Fibroblast of villous mesenchyme (primary cell): ENCODE measurements around the gene PCDHB5. TPM values are rescaled to one million over a fixed set of nuclear protein-coding genes. Genes with fewer than 3 reads are reported as not detected.
"Not testable (repeated sequence)": the region's sequence is repeated elsewhere in the genome, so short reads cannot be mapped to it uniquely, and the experiment has no call there.

ENCODE experiments used
- DNase-seq: peaks from one replicate; pipeline ENCODE4 v3.0.0-alpha.2; 2010; ENCODE audit warnings: low read depth
- H3K4me3 ChIP-seq: 2 replicates; pipeline ENCODE4 v1.5.1; 2011; ENCODE audit warnings: low read depth, mild to moderate bottlenecking, low read length
- CTCF ChIP-seq: IDR thresholded peaks from 2 replicates; pipeline ENCODE4 v1.5.1; 2012; ENCODE audit warnings: low read depth, mild to moderate bottlenecking, low read length; ENCODE audit not compliant: insufficient read depth
- total RNA-seq: library from RNA; depleted of rRNA; stranded (reverse); fragments of >200 nt; gene quantifications from 2 replicates; pipeline ENCODE4 v1.2.3, GENCODE V29; 2012

The PCDHB5 gene
- total RNA-seq, 1 donor, result under 0.01 TPM

GRCh38 chr5:141149812-141150211, 14.8 kb downstream of the PCDHB5 start, which contains the start of gene PCDHB6:
Gene PCDHB6, plus strand, starts transcription at chr5:141150057. Its CDS starts 201 bp downstream, at chr5:141150258.
- TF ChIP-seq CTCF, result peak; percentile 21
- peak; percentile 7 for DNase-seq
- H3K4me3 ChIP-seq, result no peak within 1 kb of the TSS

- no peak overlapping the region for H3K4me3 ChIP-seq
- TF ChIP-seq CTCF, result no peak
- no peak for DNase-seq
These were observed 15.4 kb downstream of the PCDHB5 start for GRCh38 chr5:141150224-141150992.

- no peak overlapping the region for H3K4me3 ChIP-seq
- DNase-seq, result no peak
- TF ChIP-seq CTCF, result no peak
These were observed 16.0 kb downstream of the PCDHB5 start for GRCh38 chr5:141150993-141151325.

- DNase-seq, H3K4me3 ChIP-seq: not testable (repeated sequence)
These were observed 16.6 kb downstream of the PCDHB5 start for GRCh38 chr5:141151632-141152031.

GRCh38 chr5:141152096-141152495, 17.1 kb downstream of the PCDHB5 start:
- not testable (repeated sequence) for DNase-seq, H3K4me3 ChIP-seq

GRCh38 chr5:141155540-141156374, 20.8 kb downstream of the PCDHB5 start:
- TF ChIP-seq CTCF, result no peak

GRCh38 chr5:141157356-141157755, 22.4 kb downstream of the PCDHB5 start:
- not testable (repeated sequence) for H3K4me3 ChIP-seq, DNase-seq

More at GRCh38 chr5:141155540-141156374, 20.8 kb downstream of the PCDHB5 start:
- H3K4me3 ChIP-seq, result no peak overlapping the region
- no peak for DNase-seq

GRCh38 chr5:141157901-141158300, 22.9 kb downstream of the PCDHB5 start:
- not testable (repeated sequence) for DNase-seq, H3K4me3 ChIP-seq
